HCT116 (cell line): Measurements from ENCODE around the gene SKAP1.

Experiments
- CEBPB ChIP-seq: IDR thresholded peaks from 2 replicates; pipeline ENCODE4 v1.6.1; 2012; ENCODE audit warnings: low read depth
- CTCF ChIP-seq, 3 experiments: fragments of 200-600 bp in 1 of 3; sonication (generic) in 1 of 3; IDR thresholded peaks in 2 of 3; conservative IDR thresholded peaks in 1 of 3; 2 replicates each; pipeline ENCODE4 v1.5.1; 2012 to 2017; ENCODE audit warnings: low read depth in 2 of 3, low read length in 2 of 3, antibody characterized with exemption in 1 of 3, borderline replicate concordance in 1 of 3, control low read depth in 1 of 3, mild to moderate bottlenecking in 1 of 3, mixed read lengths in 1 of 3, mixed run types in 1 of 3, moderate library complexity in 1 of 3; ENCODE audit not compliant: insufficient read depth in 1 of 3
- EZH2 ChIP-seq: fragments of 200-600 bp; sonication (generic); IDR thresholded peaks from 2 replicates; pipeline ENCODE4 v1.6.1; 2017; ENCODE audit warnings: antibody characterized with exemption, mixed run types
- MAX ChIP-seq: IDR thresholded peaks from 2 replicates; pipeline ENCODE4 v1.6.1; 2012
- POLR2A ChIP-seq: IDR thresholded peaks from 2 replicates; pipeline ENCODE4 v1.7.0; 2011; ENCODE audit warnings: borderline replicate concordance; ENCODE audit not compliant: insufficient read depth, insufficient read length; ENCODE audit errors: extremely low read depth
- YY1 ChIP-seq: IDR thresholded peaks from 2 replicates; pipeline ENCODE4 v1.6.1; 2011; ENCODE audit warnings: low read length, low read depth, moderate library complexity, mild to moderate bottlenecking; ENCODE audit not compliant: insufficient replicate concordance; ENCODE audit errors: extremely low read depth

GRCh38 chr17:48445248-48445620, 15.2 kb upstream of the SKAP1 start:
- no peak for TF ChIP-seq EZH2
- TF ChIP-seq POLR2A: no peak
- no peak for TF ChIP-seq CTCF (IDR thresholded peaks at IDR 0.05 in 2 of 3, conservative IDR thresholded peaks at IDR 0.05 in 1 of 3; ENCODE audit: borderline replicate concordance in 1 of 3, insufficient read depth in 1 of 3, low read depth in 2 of 3, low read length in 2 of 3)
- TF ChIP-seq MAX: no peak
- TF ChIP-seq YY1: no peak
- no peak for TF ChIP-seq CEBPB
